ENCODE results near the gene PTTG2.
"Not testable (repeated sequence)": the region's sequence is repeated elsewhere in the genome, so short reads cannot be mapped to it uniquely, and the experiment has no call there.

The PTTG2 gene

GRCh38 chr4:37960098-37960497 is at the start of gene PTTG2:
Gene PTTG2 (plus strand): TSS chr4:37960398. CDS start chr4:37960435, 37 bp downstream.
- DNase-seq (ENCODE audit: low read depth, low spot score), result no peak

GRCh38 chr4:37914539-37914938 is 45.7 kb upstream of the PTTG2 start:
- DNase-seq (ENCODE audit: low read depth, low spot score), result no peak

GRCh38 chr4:37917388-37917787 is 42.8 kb upstream of the PTTG2 start:
- DNase-seq (ENCODE audit: low read depth, low spot score), result no peak

- no peak for DNase-seq (ENCODE audit: low read depth, low spot score)
Observed at GRCh38 chr4:37918653-37919052, 41.5 kb upstream of the PTTG2 start.

- DNase-seq (ENCODE audit: low read depth, low spot score), result no peak
Observed at GRCh38 chr4:37922328-37922727, 37.9 kb upstream of the PTTG2 start.

- DNase-seq (ENCODE audit: low read depth, low spot score), result not testable (repeated sequence)
Observed at GRCh38 chr4:37923089-37923488, 37.1 kb upstream of the PTTG2 start.

- DNase-seq (ENCODE audit: low read depth, low spot score), result no peak
Observed at GRCh38 chr4:37924946-37925345, 35.3 kb upstream of the PTTG2 start.

- no peak for DNase-seq (ENCODE audit: low read depth, low spot score)
Observed at GRCh38 chr4:37927434-37927833, 32.8 kb upstream of the PTTG2 start.

GRCh38 chr4:37928426-37929416 is 31.5 kb upstream of the PTTG2 start:
- no peak for DNase-seq (ENCODE audit: low read depth, low spot score)

- no peak for DNase-seq (ENCODE audit: low read depth, low spot score)
Observed at GRCh38 chr4:37934096-37934495, 26.1 kb upstream of the PTTG2 start.

- DNase-seq (ENCODE audit: low read depth, low spot score), result no peak
Observed at GRCh38 chr4:37934609-37935008, 25.6 kb upstream of the PTTG2 start.

GRCh38 chr4:37935026-37935425 is 25.2 kb upstream of the PTTG2 start:
- DNase-seq (ENCODE audit: low read depth, low spot score), result no peak

- DNase-seq (ENCODE audit: low read depth, low spot score), result no peak
Observed at GRCh38 chr4:37936889-37937498, 23.2 kb upstream of the PTTG2 start.

- no peak for DNase-seq (ENCODE audit: low read depth, low spot score)
Observed at GRCh38 chr4:37938208-37938607, 22.0 kb upstream of the PTTG2 start.

- no peak for DNase-seq (ENCODE audit: low read depth, low spot score)
Observed at GRCh38 chr4:37946503-37947179, 13.6 kb upstream of the PTTG2 start.

GRCh38 chr4:37948542-37948941 is 11.7 kb upstream of the PTTG2 start:
- no peak for DNase-seq (ENCODE audit: low read depth, low spot score)

GRCh38 chr4:37949636-37950426 is 10.4 kb upstream of the PTTG2 start:
- DNase-seq (ENCODE audit: low read depth, low spot score), result no peak

GRCh38 chr4:37951461-37952352 is 8.5 kb upstream of the PTTG2 start:
- DNase-seq (ENCODE audit: low read depth, low spot score), result no peak

GRCh38 chr4:37953156-37953555 is 7.0 kb upstream of the PTTG2 start:
- no peak for DNase-seq (ENCODE audit: low read depth, low spot score)

GRCh38 chr4:37953620-37954293 is 6.4 kb upstream of the PTTG2 start:
- no peak for DNase-seq (ENCODE audit: low read depth, low spot score)
